ENCODE data around the gene RFFL. TPM values are rescaled to one million over a fixed set of nuclear protein-coding genes. Genes with fewer than 3 reads are reported as not detected.
A peak's percentile ranks its signal among the peaks of the same experiment; 100 is the strongest.

Gene RFFL
- total RNA-seq, 1 experiment from 2014 or later = 40.3 TPM

GRCh38 chr17:34980353-34980680, 83.2 kb downstream of the RFFL start, which contains the start of gene LIG3 (continued):
- TF ChIP-seq CTCF (IDR thresholded peaks at IDR 0.05 in 2 of 3, conservative IDR thresholded peaks at IDR 0.05 in 1 of 3; ENCODE audit: borderline replicate concordance in 1 of 3, insufficient read depth in 1 of 3, low read depth in 2 of 3, low read length in 2 of 3) (no peak), POLR2A (IDR thresholded peaks at IDR 0.05; ENCODE audit: borderline replicate concordance, extremely low read depth, insufficient read depth, insufficient read length) (peak; percentile 78), REST (IDR thresholded peaks at IDR 0.05; ENCODE audit: low read depth) (no peak), YY1 (IDR thresholded peaks at IDR 0.05; ENCODE audit: extremely low read depth, insufficient replicate concordance, low read depth, low read length) (no peak), TCF7L2 (IDR thresholded peaks at IDR 0.05; ENCODE audit: borderline replicate concordance, extremely low read depth, insufficient read depth, insufficient read length) (peak; percentile 62), SP1 (IDR thresholded peaks at IDR 0.05; ENCODE audit: low read depth) (no peak)

Data from HCT116 (cell line).